HG02763 (cell line): ENCODE results near the gene SELENOO.

ENCODE experiments used
- ATAC-seq: cut with Tn5 transposase; IDR thresholded peaks from one replicate; pipeline ENCODE4 v1.9.1; 2021; ENCODE audit warnings: mild to moderate bottlenecking, moderate library complexity; ENCODE audit not compliant: unreplicated experiment

The SELENOO gene

DNA sequence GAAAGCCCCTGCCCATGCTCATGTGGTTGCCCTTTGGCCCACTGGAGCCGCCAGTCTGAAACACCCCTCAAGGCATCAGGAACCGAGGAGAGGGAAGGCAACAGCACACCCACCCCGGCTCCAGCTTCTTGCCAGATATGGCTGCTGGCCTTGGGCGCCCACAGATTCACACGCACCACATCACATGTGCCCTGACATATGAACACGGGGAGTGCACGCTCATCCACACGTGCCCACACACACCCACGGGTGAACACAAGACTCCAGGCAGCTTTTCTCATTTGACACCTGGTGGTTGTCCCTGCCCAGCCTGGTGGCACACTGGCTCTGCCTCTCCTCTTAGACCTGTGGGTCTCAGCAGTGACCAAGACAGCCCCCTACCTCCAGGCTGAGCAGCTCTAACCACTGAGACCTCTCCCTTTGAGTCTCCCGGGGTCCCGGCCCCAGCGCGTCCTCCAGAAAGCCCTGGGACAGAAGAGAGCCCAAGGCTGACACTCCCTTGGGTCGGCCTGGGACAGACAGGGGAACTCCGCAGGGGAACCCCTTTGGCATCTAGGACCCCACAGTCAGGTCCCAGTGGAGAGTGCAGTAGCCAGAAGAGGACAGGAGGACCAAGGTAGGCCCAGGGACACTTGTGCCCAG is 63.4 kb downstream of the SELENOO start:
- no peak for ATAC-seq

- no peak for ATAC-seq
Measured at GRCh38 chr22:50264946-50265669, 64.3 kb downstream of the SELENOO start.

GRCh38 chr22:50266994-50267393 is 66.2 kb downstream of the SELENOO start:
- ATAC-seq, result no peak
